HepG2 (cell line): Measurements from ENCODE around the gene LDLRAD2. TPM values are rescaled to one million over a fixed set of nuclear protein-coding genes. Genes with fewer than 3 reads are reported as not detected.
A peak's percentile ranks its signal among the peaks of the same experiment; 100 is the strongest.

Experiments
- FOXA1 ChIP-seq, 2 experiments: fragments of 450-650 bp in 1 of 2; sonication (generic) in 1 of 2; formaldehyde crosslinking in 1 of 2; IDR thresholded peaks; 2 replicates each; pipeline versions ENCODE4 v1.4.0 to v1.6.1; 2016 to 2020; ENCODE audit warnings: missing genetic modification reagents in 1 of 2
- FOXA3 ChIP-seq: IDR thresholded peaks from 2 replicates; pipeline ENCODE4 v1.6.1; 2016; ENCODE audit warnings: missing genetic modification reagents, missing compliant biosample characterization
- HNRNPL ChIP-seq: fragments of 200-400 bp; formaldehyde crosslinking; IDR thresholded peaks from 2 replicates; pipeline ENCODE4 v1.6.1; 2017; ENCODE audit warnings: mild to moderate bottlenecking, low read depth, low read length
- KLF12 ChIP-seq: sonication (generic); formaldehyde crosslinking; IDR thresholded peaks from 2 replicates; pipeline ENCODE4 v1.4.0; 2020; ENCODE audit warnings: missing genetic modification reagents, borderline replicate concordance
- RARA ChIP-seq: IDR thresholded peaks from 2 replicates; pipeline ENCODE4 v1.6.1; 2016; ENCODE audit warnings: missing genetic modification reagents, missing compliant biosample characterization
- RORA ChIP-seq: sonication (generic); formaldehyde crosslinking; IDR thresholded peaks from 2 replicates; pipeline ENCODE4 v1.5.0; 2020; ENCODE audit warnings: mild to moderate bottlenecking, missing genetic modification reagents, moderate library complexity
- SALL1 ChIP-seq: sonication (generic); formaldehyde crosslinking; IDR thresholded peaks from 2 replicates; pipeline ENCODE4 v1.8.0; 2022; ENCODE audit warnings: mild to moderate bottlenecking, missing genetic modification reagents
- ZNF737 ChIP-seq: sonication (generic); formaldehyde crosslinking; IDR thresholded peaks from 2 replicates; pipeline ENCODE4 v1.5.0; 2020; ENCODE audit warnings: missing genetic modification reagents, mild to moderate bottlenecking, borderline replicate concordance
- polyA plus RNA-seq, 8 experiments: library from polyadenylated mRNA; depleted of rRNA in 3 of 8; stranded (reverse) in 7 of 8; unstranded in 1 of 8; fragments of >200 nt; fragmentation: Illumina TruSeq in 4 of 8; extraction: Trizol in 4 of 8; gene quantifications; 2 replicates each; pipeline versions ENCODE4 v1.2.1 to v1.2.3, GENCODE V29; 2011 to 2016; ENCODE audit warnings: low read depth in 4 of 8, missing spikeins in 1 of 8, mixed read lengths in 1 of 8; ENCODE audit not compliant: insufficient read depth in 1 of 8
- total RNA-seq, 5 experiments: library from RNA; depleted of rRNA; stranded (reverse); fragments of >200 nt; fragmentation: Illumina TruSeq; extraction: Trizol; gene quantifications; 2 replicates each; pipeline ENCODE4 v1.2.3, GENCODE V29; 2016; ENCODE audit warnings: low read depth in 1 of 5
- TF ChIP-seq, protein P1 (sequence below): sonication (generic); formaldehyde crosslinking; conservative IDR thresholded peaks from 2 replicates; pipeline ENCODE4 v1.8.1; 2023; ENCODE audit warnings: missing genetic modification reagents
- TF ChIP-seq, protein P2 (sequence below): IDR thresholded peaks from 2 replicates; pipeline ENCODE4 v1.6.1; 2012; ENCODE audit warnings: low read depth, low read length, improper control_type of control experiment
- TF ChIP-seq, protein P3 (sequence below): sonication (generic); formaldehyde crosslinking; IDR thresholded peaks from 2 replicates; pipeline ENCODE4 v1.5.0; 2020; ENCODE audit warnings: mild to moderate bottlenecking, missing genetic modification reagents, moderate library complexity
- TF ChIP-seq, protein P4 (sequence below): sonication (generic); formaldehyde crosslinking; IDR thresholded peaks from 2 replicates; pipeline ENCODE4 v1.8.1; 2023; ENCODE audit warnings: missing genetic modification reagents, inconsistent platforms, borderline replicate concordance
- TF ChIP-seq, protein P5 (sequence below): sonication (generic); formaldehyde crosslinking; IDR thresholded peaks from 2 replicates; pipeline ENCODE4 v1.5.1; 2020; ENCODE audit warnings: mild to moderate bottlenecking, missing genetic modification reagents, moderate library complexity
- TF ChIP-seq, protein P6 (sequence below): sonication (generic); formaldehyde crosslinking; IDR thresholded peaks from 2 replicates; pipeline ENCODE4 v1.5.0; 2020; ENCODE audit warnings: missing genetic modification reagents

LDLRAD2 gene
- total and polyA plus RNA-seq, 2 of the 13 experiments (the other 11 are each of a cell fraction or from before 2014, with no cell fraction given): not detected

DNA sequence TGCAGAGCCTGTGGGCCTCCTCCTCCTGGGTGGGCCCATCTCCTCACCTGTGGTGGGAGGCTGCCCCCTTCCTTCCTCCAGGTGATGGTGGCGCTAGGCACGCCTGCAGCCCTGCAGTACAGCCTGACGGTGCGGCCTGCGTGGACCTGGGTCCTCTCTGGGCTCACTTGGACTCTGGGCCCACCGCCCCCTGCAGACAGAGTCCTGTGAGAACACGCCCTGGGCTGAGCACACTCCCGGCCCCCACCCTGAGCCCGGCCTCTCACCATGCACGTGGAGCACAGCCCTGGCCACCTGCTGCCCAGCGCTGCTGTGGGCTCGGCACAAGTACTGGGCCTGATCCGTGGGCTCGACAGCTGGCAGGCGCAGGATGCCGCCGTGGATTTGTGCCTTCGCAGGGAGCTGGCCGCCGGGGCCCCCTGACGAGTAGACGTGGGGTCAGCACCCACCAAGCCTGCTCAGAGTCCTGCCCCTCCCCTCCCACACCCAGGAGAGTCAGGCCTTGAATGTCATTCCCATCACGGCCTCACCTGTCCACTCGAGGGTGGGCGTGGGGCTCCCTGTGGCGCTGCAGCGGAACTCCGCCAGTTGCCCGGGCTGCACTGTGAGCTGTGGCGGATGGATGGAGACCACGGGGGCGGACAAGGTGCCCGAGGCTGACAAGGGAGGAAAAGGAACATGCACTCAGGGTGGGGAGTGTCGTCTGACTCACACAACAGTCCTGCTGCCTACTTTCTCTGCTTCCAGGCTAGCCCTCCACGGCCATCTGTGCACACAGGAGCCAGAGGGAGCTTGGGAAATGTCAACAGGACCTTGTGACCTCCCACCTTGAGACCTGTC, 43.4 kb downstream of the LDLRAD2 start (continued):
- TF ChIP-seq, protein P1, sequence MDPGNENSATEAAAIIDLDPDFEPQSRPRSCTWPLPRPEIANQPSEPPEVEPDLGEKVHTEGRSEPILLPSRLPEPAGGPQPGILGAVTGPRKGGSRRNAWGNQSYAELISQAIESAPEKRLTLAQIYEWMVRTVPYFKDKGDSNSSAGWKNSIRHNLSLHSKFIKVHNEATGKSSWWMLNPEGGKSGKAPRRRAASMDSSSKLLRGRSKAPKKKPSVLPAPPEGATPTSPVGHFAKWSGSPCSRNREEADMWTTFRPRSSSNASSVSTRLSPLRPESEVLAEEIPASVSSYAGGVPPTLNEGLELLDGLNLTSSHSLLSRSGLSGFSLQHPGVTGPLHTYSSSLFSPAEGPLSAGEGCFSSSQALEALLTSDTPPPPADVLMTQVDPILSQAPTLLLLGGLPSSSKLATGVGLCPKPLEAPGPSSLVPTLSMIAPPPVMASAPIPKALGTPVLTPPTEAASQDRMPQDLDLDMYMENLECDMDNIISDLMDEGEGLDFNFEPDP (CRISPR knock-in tag): no peak
- TF ChIP-seq, protein P2, sequence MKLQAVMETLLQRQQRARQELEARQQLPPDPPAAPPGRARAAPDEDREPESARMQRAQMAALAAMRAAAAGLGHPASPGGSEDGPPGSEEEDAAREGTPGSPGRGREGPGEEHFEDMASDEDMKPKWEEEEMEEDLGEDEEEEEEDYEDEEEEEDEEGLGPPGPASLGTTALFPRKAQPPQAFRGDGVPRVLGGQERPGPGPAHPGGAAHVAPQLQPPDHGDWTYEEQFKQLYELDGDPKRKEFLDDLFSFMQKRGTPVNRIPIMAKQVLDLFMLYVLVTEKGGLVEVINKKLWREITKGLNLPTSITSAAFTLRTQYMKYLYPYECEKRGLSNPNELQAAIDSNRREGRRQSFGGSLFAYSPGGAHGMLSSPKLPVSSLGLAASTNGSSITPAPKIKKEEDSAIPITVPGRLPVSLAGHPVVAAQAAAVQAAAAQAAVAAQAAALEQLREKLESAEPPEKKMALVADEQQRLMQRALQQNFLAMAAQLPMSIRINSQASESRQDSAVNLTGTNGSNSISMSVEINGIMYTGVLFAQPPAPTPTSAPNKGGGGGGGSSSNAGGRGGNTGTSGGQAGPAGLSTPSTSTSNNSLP: no peak
- TF ChIP-seq KLF12 (CRISPR knock-in tag): no peak
- 0 out of 2 replicates have a peak, but pooled peaks have one; percentile 32 for TF ChIP-seq HNRNPL
- TF ChIP-seq ZNF737 (CRISPR knock-in tag): no peak
- TF ChIP-seq FOXA1 (IDR thresholded peaks at IDR 0.05): no peak; the same call in 1 of the 2 replicates
- peak; percentile 81 for TF ChIP-seq FOXA1 (CRISPR knock-in tag; IDR thresholded peaks at IDR 0.05)
- TF ChIP-seq, protein P3, sequence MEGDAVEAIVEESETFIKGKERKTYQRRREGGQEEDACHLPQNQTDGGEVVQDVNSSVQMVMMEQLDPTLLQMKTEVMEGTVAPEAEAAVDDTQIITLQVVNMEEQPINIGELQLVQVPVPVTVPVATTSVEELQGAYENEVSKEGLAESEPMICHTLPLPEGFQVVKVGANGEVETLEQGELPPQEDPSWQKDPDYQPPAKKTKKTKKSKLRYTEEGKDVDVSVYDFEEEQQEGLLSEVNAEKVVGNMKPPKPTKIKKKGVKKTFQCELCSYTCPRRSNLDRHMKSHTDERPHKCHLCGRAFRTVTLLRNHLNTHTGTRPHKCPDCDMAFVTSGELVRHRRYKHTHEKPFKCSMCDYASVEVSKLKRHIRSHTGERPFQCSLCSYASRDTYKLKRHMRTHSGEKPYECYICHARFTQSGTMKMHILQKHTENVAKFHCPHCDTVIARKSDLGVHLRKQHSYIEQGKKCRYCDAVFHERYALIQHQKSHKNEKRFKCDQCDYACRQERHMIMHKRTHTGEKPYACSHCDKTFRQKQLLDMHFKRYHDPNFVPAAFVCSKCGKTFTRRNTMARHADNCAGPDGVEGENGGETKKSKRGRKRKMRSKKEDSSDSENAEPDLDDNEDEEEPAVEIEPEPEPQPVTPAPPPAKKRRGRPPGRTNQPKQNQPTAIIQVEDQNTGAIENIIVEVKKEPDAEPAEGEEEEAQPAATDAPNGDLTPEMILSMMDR (CRISPR knock-in tag): 0 out of 2 replicates have a peak, but pooled peaks have one; percentile 18
- peak; percentile 13; the same call in 1 of the 2 replicates for TF ChIP-seq SALL1
- TF ChIP-seq, protein P4, sequence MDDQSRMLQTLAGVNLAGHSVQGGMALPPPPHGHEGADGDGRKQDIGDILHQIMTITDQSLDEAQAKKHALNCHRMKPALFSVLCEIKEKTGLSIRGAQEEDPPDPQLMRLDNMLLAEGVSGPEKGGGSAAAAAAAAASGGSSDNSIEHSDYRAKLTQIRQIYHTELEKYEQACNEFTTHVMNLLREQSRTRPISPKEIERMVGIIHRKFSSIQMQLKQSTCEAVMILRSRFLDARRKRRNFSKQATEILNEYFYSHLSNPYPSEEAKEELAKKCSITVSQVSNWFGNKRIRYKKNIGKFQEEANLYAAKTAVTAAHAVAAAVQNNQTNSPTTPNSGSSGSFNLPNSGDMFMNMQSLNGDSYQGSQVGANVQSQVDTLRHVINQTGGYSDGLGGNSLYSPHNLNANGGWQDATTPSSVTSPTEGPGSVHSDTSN (CRISPR knock-in tag): no peak
- no peak for TF ChIP-seq RORA
- TF ChIP-seq, protein P5, sequence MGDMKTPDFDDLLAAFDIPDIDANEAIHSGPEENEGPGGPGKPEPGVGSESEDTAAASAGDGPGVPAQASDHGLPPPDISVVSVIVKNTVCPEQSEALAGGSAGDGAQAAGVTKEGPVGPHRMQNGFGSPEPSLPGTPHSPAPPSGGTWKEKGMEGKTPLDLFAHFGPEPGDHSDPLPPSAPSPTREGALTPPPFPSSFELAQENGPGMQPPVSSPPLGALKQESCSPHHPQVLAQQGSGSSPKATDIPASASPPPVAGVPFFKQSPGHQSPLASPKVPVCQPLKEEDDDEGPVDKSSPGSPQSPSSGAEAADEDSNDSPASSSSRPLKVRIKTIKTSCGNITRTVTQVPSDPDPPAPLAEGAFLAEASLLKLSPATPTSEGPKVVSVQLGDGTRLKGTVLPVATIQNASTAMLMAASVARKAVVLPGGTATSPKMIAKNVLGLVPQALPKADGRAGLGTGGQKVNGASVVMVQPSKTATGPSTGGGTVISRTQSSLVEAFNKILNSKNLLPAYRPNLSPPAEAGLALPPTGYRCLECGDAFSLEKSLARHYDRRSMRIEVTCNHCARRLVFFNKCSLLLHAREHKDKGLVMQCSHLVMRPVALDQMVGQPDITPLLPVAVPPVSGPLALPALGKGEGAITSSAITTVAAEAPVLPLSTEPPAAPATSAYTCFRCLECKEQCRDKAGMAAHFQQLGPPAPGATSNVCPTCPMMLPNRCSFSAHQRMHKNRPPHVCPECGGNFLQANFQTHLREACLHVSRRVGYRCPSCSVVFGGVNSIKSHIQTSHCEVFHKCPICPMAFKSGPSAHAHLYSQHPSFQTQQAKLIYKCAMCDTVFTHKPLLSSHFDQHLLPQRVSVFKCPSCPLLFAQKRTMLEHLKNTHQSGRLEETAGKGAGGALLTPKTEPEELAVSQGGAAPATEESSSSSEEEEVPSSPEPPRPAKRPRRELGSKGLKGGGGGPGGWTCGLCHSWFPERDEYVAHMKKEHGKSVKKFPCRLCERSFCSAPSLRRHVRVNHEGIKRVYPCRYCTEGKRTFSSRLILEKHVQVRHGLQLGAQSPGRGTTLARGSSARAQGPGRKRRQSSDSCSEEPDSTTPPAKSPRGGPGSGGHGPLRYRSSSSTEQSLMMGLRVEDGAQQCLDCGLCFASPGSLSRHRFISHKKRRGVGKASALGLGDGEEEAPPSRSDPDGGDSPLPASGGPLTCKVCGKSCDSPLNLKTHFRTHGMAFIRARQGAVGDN (CRISPR knock-in tag): peak; percentile 72; the same call in 1 of the 2 replicates
- TF ChIP-seq, protein P6, sequence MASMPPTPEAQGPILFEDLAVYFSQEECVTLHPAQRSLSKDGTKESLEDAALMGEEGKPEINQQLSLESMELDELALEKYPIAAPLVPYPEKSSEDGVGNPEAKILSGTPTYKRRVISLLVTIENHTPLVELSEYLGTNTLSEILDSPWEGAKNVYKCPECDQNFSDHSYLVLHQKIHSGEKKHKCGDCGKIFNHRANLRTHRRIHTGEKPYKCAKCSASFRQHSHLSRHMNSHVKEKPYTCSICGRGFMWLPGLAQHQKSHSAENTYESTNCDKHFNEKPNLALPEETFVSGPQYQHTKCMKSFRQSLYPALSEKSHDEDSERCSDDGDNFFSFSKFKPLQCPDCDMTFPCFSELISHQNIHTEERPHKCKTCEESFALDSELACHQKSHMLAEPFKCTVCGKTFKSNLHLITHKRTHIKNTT (CRISPR knock-in tag): no peak
- peak; percentile 59 for TF ChIP-seq FOXA3 (CRISPR knock-in tag)
- peak; percentile 73 for TF ChIP-seq RARA (CRISPR knock-in tag)
- TF ChIP-seq, all 625 proteins: peak for 18
